DMS53 treated with DMSO at 0.1 percent for 48 hours (cell line): ENCODE data around the gene ZBTB22.
"Not testable (repeated sequence)": the region's sequence is repeated elsewhere in the genome, so short reads cannot be mapped to it uniquely, and the experiment has no call there.

ENCODE experiments used
- DNase-seq: peaks from one replicate; lab custom pipeline; 2025; ENCODE audit not compliant: unreplicated experiment; lab: John Stamatoyannopoulos, UW

The ZBTB22 gene

DNA sequence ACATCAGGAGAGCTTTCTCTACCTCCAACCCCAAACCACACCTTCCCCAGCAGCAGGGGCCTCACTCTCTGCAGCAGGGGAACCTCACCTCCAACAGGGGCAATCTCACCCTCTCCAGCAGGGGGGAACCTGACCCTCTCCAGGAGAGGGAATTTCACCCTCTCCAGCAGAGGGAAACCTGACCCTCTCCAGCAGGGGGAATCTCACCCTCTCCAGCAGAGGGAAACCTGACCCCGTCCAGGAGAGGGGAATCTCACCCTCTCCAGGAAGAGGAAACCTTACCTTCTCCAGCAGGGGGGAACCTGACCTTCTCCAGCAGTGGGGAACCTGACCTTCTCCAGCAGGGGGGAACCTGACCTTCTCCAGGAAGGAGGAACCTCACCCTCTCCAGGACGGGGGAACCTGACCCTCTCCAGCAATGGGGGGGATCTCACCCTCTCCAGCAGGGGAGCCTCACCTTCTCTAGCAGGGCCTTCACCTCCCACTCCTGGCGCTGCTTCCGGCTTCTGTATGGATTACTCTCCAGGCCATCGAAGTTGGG is 37.5 kb downstream of the ZBTB22 start:
- peak; percentile 47 for DNase-seq

DNA sequence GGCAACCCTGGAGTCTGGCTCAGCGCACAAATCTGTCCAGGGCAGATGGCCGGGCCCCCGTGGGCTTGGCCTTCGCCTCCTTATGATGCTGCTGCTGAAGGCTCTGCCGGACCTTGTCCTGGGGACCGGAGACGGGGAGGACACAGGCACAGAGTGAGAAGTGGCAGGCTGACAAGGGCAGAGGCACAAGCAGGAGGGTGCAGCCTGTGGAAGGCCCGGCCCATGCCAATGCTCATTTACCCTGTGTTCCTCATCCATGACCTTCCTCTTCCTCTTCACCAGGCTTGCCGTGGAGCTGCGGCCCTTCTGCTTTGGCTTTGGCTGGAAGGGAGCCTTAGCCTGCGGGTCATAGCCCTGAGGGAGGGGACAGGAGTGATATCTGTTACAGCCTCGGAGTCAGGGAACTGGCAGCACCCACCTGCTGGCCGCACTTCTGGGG is 38.3 kb downstream of the ZBTB22 start:
- DNase-seq, result no peak

DNA sequence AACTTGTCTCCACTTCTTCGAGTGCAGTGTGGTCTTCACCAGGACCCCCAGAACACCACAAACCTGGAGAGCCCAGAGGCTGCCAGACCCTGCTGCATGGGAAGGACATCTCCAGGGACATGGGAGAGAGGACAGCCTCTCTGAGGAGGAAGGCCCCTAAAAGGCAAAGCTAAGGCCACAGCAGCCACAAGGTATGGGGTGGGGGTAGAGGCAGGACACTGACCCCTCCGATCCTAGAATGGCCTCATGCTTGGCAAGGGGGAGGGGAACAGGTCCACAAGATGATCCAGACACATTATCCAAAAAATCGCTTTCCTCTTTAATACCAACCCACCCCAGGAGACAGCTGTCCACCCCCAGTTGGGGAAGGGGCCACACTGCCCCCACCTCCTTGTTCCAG is 38.7 kb downstream of the ZBTB22 start:
- DNase-seq, result no peak

DNA sequence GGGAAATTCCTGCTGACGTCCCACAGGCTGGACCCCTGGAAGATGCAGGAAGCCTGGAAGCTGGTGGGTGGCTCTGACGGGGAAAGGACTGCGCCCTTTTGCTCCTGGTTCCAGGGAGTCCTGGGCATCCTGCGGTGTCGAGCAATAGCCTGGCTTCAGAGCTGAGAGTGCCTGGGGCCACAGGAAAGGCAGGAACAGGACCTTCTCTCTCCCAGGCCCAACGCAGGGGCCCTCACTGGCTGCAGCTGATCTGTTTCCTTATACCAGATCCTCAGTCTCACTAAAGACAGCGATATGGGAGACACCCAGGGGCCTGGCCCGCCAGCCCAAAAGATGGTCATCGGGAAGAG is 39.2 kb downstream of the ZBTB22 start:
- DNase-seq, result no peak

DNA sequence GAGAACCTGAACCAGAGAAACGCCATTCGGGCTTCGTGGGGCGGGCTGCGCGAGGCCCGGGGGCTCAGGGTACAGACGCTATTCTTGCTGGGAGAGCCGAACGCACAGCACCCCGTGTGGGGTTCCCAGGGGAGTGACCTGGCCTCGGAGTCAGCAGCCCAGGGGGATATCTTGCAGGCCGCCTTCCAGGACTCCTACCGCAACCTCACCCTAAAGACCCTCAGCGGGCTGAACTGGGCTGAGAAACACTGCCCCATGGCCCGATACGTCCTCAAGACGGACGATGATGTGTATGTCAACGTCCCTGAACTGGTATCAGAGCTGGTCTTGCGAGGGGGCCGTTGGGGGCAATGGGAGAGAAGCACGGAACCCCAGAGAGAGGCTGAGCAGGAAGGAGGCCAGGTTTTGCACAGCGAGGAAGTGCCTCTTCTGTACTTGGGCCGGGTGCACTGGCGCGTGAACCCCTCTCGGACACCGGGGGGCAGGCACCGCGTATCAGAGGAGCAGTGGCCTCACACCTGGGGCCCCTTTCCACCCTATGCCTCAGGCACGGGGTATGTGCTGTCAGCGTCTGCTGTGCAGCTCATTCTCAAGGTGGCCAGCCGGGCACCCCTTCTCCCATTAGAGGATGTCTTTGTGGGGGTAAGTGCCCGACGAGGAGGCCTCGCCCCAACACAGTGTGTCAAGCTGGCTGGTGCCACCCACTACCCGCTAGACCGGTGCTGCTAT is 39.7 kb downstream of the ZBTB22 start:
- no peak for DNase-seq

DNA sequence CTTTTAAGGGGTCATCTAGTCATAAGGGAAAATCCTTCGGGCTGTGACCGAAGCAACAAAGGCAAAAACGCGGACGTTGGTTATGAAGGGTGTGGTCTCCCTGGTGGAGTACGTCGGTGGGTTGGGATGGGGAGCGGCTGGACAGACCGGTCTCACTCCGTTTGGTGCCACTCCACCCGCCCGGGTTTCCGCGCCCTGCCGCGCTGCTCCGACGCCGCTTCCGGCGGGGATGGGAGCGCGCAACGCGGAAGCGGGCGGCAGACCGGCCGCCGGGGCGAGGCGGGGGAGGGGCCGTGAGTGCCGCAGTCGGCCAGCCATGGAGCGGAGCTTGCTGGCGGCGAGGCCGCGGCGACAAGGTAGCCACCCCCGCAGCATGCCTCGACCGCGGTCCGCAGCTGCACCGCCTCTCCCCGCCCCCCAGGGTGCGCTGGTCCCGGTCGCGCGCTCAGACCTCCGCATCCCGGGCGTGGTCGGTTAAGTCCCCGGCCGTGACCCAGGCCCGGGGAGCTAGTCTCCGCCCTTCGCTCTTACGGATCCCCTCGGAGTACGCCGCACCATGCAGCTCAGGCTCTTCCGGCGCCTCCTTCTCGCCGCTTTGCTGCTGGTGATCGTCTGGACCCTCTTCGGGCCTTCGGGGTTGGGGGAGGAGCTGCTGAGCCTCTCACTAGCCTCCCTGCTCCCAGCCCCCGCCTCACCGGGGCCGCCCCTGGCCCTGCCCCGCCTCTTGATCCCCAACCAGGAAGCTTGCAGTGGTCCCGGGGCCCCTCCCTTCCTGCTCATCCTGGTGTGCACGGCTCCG is 40.5 kb downstream of the ZBTB22 start, which contains the start of gene B3GALT4:
Gene B3GALT4, plus strand, starts transcription at position 260 of the 799 bp plus-strand sequence. Its CDS starts 297 bp downstream, at position 557.
- DNase-seq, result peak; percentile 84

DNA sequence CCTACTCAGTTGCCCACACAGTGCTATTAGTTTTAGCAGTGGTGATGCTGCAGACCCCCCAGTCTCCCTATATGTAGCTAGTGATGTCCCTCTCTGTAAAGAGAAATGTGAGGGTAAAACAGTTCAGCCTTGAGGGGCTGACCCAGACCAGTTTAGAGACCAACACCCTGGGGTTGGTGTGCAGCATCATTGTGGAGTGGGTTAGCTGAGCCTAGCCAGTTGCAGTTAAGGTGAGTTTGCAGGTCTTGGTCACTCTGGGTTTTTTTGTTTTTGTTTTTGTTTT is 41.0 kb downstream of the ZBTB22 start:
- no peak for DNase-seq

DNA sequence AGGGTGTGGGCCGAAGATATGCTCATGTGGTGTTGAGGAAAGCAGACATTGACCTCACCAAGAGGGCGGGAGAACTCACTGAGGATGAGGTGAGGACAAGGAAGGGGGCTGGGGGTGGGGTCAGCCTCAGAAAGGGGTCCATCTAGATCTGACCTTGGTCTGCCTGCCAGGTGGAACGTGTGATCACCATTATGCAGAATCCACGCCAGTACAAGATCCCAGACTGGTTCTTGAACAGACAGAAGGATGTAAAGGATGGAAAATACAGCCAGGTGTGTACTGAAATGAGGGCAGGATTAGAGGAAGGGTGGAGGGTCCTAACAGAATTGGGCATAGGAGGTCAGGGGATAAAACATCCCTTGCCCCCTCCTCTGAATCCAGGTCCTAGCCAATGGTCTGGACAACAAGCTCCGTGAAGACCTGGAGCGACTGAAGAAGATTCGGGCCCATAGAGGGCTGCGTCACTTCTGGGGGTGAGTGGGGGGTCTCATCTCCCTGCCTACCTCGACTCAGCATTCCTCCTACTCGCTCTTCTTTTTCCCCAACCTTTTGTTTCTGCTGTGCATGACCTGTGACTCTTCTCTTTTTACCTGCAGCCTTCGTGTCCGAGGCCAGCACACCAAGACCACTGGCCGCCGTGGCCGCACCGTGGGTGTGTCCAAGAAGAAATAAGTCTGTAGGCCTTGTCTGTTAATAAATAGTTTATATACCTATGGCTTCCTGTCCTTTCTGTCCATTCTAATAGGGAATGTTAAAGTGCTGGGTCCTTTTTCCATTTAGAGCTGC is 41.6 kb downstream of the ZBTB22 start:
- DNase-seq, result not testable (repeated sequence)

DNA sequence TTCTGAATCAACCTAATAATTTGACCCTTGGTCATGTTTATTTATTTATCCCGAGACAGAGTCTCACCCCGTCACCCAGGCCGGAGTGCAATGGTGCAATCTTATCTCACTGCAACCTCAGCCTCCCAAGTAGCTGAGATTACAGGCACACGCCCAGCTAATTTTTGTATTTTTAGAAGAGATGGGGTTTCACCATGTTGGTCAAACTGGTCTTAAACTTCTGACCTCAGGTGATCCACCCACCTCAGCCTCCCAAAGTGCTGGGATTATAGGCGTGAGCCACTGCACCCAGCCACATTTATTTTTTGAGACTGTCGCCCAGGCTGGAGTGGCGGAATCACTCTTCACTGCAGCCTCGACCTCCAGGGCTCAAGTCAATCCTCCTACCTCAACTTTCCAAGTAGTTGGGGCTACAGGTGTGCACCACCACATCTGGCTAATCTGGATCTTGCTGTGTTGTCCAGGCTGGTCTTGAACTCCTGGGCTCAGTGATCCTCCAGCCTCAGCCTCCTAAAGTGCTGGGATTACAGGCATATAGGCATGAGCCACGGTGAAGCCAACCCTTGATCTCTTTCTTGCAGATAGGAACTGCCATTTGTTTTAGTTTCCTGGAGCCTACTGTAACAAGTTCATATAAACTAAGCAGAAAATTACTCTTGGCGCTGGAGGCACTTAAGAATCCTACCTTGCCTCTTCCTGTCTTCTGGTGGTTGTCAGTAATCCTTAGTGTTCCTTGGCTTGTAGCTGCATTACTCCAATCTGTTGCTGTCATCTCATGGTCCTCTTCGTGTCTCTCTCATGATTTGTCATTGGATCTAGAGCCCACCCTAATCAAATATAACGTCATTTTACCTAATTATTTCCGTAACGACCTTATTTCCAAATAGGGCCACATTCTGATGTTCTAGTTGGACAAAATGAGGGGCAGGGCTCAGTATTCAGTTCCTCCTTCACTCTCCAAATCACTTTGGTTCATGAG is 43.3 kb downstream of the ZBTB22 start:
- DNase-seq, result no peak

DNA sequence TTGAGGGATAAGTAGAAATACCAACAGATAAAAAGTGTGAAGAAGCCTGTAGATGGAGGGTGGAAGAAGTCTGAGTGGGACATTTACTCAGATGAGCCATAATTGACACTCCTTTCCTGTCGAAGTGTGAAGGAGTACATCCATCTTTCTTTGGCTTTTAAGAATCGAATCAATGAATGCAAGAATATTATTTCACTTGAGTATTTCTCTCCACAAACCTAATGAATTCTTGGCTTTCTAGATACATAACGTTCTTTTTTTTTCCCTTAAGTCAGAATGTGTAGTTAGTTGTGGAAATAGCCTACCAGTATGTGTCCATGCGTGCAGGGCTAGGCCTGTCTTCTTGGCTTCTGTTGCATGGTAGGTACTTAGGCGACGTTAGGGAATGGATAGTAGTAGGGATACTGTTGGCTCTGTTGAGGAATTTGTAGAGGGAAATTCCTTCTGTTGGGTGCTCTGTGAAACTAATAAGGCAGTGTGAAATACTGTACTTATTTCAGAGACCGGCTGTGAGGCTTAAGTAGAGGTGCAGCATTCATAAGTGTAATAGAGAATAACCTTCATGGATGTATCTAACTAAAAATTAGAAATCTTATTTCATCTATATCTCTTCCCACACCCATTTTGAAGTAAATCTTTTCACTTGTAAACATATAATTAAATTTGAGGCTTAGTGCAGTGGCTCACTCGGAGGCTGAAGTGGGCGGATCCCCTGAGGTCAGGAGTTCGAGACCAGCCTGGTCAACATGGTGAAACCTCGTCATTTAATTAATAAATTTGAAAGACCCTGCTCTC is 44.2 kb downstream of the ZBTB22 start:
- no peak for DNase-seq

DNA sequence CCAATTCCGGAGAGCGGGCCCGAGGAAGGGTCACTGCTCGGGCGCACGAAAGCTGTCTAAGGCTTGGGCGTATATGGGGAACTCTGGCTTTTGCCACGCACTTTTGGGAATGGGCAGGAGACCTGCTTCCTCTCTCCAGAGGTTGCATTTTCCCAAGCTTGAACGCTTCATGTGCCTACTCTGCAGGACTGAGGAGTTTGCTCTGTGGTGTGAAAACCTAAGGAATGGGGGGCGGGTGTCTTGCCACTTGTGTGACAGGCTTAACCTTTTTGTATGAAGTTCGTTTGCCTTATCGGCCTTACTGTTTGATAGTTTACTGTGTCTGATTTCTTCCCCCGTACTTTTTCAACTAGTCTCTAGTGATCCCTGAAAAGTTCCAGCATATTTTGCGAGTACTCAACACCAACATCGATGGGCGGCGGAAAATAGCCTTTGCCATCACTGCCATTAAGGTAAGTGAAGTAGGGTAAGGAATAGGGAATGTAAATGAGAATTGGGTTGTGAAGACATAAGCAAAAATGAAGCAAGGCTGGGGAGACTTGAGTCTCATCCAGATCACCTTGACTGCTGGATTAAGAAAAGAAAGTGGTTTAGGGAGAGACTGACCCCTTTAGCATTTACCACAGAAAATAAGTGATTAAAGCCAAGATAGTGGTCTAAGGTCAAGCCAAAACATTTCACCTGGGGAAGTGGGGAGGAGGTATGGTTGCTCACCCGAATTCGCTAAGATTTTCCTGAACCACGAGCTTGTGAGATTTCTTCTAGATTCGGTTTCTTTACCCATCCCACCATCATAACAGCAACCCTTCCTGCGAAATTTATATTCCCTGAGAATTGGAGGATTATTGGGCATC is 45.0 kb downstream of the ZBTB22 start:
- no peak for DNase-seq

DNA sequence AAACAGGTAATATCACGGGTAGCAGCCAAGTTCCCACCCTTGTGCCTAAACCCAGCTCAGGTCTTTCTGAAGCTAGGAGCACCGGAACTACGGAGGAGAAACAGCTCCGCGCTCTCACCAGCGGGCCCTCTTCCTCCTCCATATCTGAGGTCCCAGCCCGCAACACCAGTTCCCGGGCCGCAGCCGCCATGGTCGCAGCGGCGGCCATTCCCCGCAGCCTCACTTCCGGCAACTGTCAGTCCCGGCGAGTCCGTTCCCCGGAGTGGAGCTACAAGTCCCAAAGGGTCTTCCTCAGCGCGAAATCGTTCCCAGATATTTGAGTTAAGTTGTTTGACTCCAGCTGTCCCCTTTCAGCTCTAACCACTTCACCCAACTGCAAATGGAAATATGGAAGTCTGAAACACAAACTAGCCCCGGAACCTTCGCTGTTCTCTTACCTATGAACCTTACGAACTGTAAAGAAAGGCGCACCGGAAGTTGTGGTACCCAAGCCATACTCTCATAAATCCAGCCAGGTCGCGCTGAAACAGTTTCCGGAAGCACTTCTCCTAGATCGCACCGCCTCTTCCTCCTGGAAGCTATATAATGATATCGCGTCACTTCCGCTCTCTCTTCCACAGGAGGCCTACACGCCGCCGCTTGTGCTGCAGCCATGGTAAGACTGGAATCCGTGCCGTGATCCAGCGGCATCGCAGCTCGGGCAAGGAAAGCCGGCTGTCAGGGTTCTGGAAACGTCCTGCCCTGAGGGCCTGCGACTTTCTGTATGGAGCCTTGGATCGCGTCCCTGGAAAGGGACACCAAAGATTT is 45.9 kb downstream of the ZBTB22 start, which contains the start of the genes RPS18 and VPS52:
Gene RPS18, plus strand, starts transcription at position 608 of the 807 bp plus-strand sequence. Its CDS starts 45 bp downstream, at position 653.
Gene VPS52, minus strand, starts transcription at position 409 of the 807 bp plus-strand sequence. Its CDS starts 201 bp downstream, at position 208.
- DNase-seq, result peak; percentile 92

DNA sequence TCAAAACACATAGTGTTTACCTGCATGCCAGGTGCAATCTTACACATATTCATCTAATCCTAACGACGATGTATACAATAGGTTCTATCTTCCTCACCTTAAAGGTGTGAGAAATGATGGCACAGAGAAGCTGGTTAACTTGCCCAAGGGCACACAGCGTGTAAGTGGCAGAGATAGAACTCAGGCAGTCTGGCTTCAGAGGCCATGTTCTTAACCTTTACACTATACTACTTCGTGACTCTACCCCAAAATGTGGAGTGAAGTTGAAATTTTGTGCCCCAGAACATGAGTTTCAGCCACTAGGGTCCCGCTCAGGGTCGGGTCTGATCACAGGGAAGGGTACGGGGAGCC is 46.5 kb downstream of the ZBTB22 start:
- no peak for DNase-seq
